Ascending aorta (tissue), 2 donors: Measurements from ENCODE around the gene C4orf50. TPM values are rescaled to one million over a fixed set of nuclear protein-coding genes. Genes with fewer than 3 reads are reported as not detected.

Source experiments
- DNase-seq, 2 donors: peaks; one replicate each; pipeline ENCODE4 v3.0.0-alpha.2; 2019; ENCODE audit warnings: low spot score in 2 of 2
- H3K27ac ChIP-seq, 2 donors: fragments of 200-600 bp; sonication (generic); one replicate each; pipeline ENCODE4 v1.5.1; 2016 to 2017; ENCODE audit warnings: mild to moderate bottlenecking in 1 of 2
- H3K27me3 ChIP-seq: fragments of 200-600 bp; sonication (generic); one replicate; pipeline ENCODE4 v1.5.1; 2017
- H3K36me3 ChIP-seq, 2 donors: fragments of 200-600 bp; sonication (generic); one replicate each; pipeline ENCODE4 v1.5.1; 2016
- H3K4me1 ChIP-seq, 2 donors: fragments of 200-600 bp; sonication (generic); one replicate each; pipeline ENCODE4 v1.5.1; 2016 to 2017; ENCODE audit warnings: mild to moderate bottlenecking in 1 of 2
- H3K4me3 ChIP-seq, 2 donors: fragments of 200-600 bp; sonication (generic); one replicate each; pipeline ENCODE4 v1.5.1; 2016 to 2017; ENCODE audit warnings: mild to moderate bottlenecking in 1 of 2
- H3K9me3 ChIP-seq, 2 donors: fragments of 200-600 bp; sonication (generic); one replicate each; pipeline ENCODE4 v1.5.1; 2016
- CTCF ChIP-seq, 3 experiments: fragments of 200-600 bp in 2 of 3; fragments of 450-650 bp in 1 of 3; sonication (generic) in 2 of 3; IDR thresholded peaks; one replicate each; pipeline ENCODE4 v1.5.1; 2016 to 2019; ENCODE audit warnings: antibody characterized with exemption in 3 of 3, mild to moderate bottlenecking in 1 of 3, moderate library complexity in 1 of 3
- intact Hi-C: fragments of 100-400 bp; cut with DNase I; formaldehyde crosslinking; loops from one replicate; pipeline ENCODE4 v1.15.1; 2023
- total RNA-seq: library from RNA; depleted of rRNA; stranded (reverse); fragments of >200 nt; gene quantifications from one replicate; pipeline ENCODE4 v1.1.0, GENCODE V29; 2016

Gene C4orf50
- total RNA-seq, 1 donor from 2014 or later = not detected

DNA sequence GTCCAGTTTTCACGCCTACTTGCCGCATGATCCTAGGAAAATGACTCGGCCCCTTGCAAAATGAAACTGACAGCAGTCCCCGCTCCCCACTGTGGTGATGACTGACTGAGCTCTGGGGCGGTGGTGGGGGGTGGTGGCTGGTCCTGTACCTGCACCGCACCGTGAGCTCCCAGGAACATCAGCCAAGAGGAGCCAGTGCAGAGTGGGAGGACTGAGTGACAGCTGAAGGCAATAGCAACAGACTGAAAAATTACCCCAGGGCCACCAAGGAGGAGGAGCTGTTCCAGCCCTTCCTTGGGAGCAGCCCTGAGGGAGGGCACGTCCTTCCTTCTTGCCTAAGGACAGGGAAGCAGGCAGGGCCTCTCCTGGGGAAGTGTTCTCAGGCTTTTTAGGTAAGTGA is 2.4 kb upstream of the C4orf50 start:
- Histone ChIP-seq H3K36me3 (no peaks in the 10 kb centered on the region), H3K27ac (no peak overlapping the region), H3K9me3 (no peaks in the 10 kb centered on the region), H3K4me3 (no peak overlapping the region), H3K4me1 (no peaks in the 10 kb centered on the region), H3K27me3 (no peaks in the 10 kb centered on the region)
- intact Hi-C loops = no loop called here
- TF ChIP-seq CTCF (IDR thresholded peaks at IDR 0.05) = no peak
- no peak for DNase-seq

- Histone ChIP-seq H3K27me3 (no peaks in the 10 kb centered on the region), H3K4me1 (no peaks in the 10 kb centered on the region), H3K4me3 (no peak overlapping the region), H3K36me3 (no peaks in the 10 kb centered on the region), H3K9me3 (no peaks in the 10 kb centered on the region), H3K27ac (no peak overlapping the region)
- TF ChIP-seq CTCF (IDR thresholded peaks at IDR 0.05) = peak in 2 of 3 experiments; percentile 43 to 70
- intact Hi-C loops = no loop called here
- no peak for DNase-seq
These were observed 1.4 kb upstream of the C4orf50 start for GRCh38 chr4:6019316-6020263.

- H3K9me3 ChIP-seq = no peaks in the 10 kb centered on the region
- intact Hi-C loops = no loop called here
- no peak overlapping the region for H3K27ac ChIP-seq
- no peaks in the 10 kb centered on the region for H3K36me3 ChIP-seq
- no peak for TF ChIP-seq CTCF (IDR thresholded peaks at IDR 0.05)
- H3K4me3 ChIP-seq = no peak overlapping the region
- DNase-seq = no peak
- H3K27me3 ChIP-seq = no peaks in the 10 kb centered on the region
- H3K4me1 ChIP-seq = no peaks in the 10 kb centered on the region
These were observed 431 bp downstream of the C4orf50 start for GRCh38 chr4:6017800-6018199.

GRCh38 chr4:6017030-6017429 is 1.2 kb downstream of the C4orf50 start:
- intact Hi-C loops = no loop called here
- no peaks in the 10 kb centered on the region for H3K9me3 ChIP-seq
- no peaks in the 10 kb centered on the region for H3K27me3 ChIP-seq
- H3K4me1 ChIP-seq = no peaks in the 10 kb centered on the region
- no peak for DNase-seq
- no peak overlapping the region for H3K4me3 ChIP-seq
- no peak for TF ChIP-seq CTCF (IDR thresholded peaks at IDR 0.05)
- no peaks in the 10 kb centered on the region for H3K36me3 ChIP-seq
- H3K27ac ChIP-seq = no peak overlapping the region

- no peak for TF ChIP-seq CTCF (IDR thresholded peaks at IDR 0.05)
- Histone ChIP-seq H3K4me1 (no peaks in the 10 kb centered on the region), H3K36me3 (no peaks in the 10 kb centered on the region), H3K4me3 (no peak overlapping the region), H3K27ac (no peak overlapping the region), H3K9me3 (no peaks in the 10 kb centered on the region), H3K27me3 (no peaks in the 10 kb centered on the region)
- DNase-seq = no peak
- intact Hi-C loops = no loop called here
These were observed 4.7 kb downstream of the C4orf50 start for GRCh38 chr4:6013564-6013963.
